Measurements from ENCODE around the gene CCDC122. TPM values are rescaled to one million over a fixed set of nuclear protein-coding genes. Genes with fewer than 3 reads are reported as not detected.

CCDC122 gene
- total and polyA plus RNA-seq, 2 donors (not counting 3 experiments of a cell fraction or from before 2014, with no cell fraction given) = 0.57 to 7.5 TPM

GRCh38 chr13:43805071-43805468 lies 74.5 kb downstream of the CCDC122 start:
- H3K36me3 ChIP-seq (ENCODE audit: control insufficient read depth in 2 of 2, extremely low read depth in 1 of 2, insufficient read depth in 2 of 2, low read length in 2 of 2) = no peaks in the 10 kb centered on the region
- FAIRE-seq = no peak
- ChIA-PET POLR2A (no interaction called here), CTCF (interaction anchor here (0.6 to 4.7 kb wide), 60 partner anchors 9 to 1471 kb away, joined by 3 to 168 read pairs (median 4); partner anchors contain the start of genes CCDC122, ENOX1 and LACC1)
- intact Hi-C loops (cut with micrococcal nuclease) = loop anchor here (5.0 kb wide), 2 partner anchors 42 to 67 kb away; no protein-coding TSS in a partner anchor
- H3K27me3 ChIP-seq (ENCODE audit: control insufficient read depth in 2 of 2, insufficient read depth in 2 of 2, low read length in 2 of 2) = no peaks in the 10 kb centered on the region
- H3K9me1 ChIP-seq (replicated peaks; ENCODE audit: control insufficient read depth, extremely low read depth, insufficient read depth, low read length) = no peaks in the 10 kb centered on the region
- H4K20me1 ChIP-seq (replicated peaks; ENCODE audit: control insufficient read depth, extremely low read depth, insufficient read depth, low read length) = no peaks in the 10 kb centered on the region
- peak overlapping the region; percentile 5 for H3K27ac ChIP-seq (ENCODE audit: insufficient read depth, low read depth, low read length)
- peak overlapping the region; percentile 75 for H2AFZ ChIP-seq (ENCODE audit: low read depth, low read length)
- BruUV-seq (replicated peaks) = no TSS peak
- peak overlapping the region; percentile 61 for H3K4me2 ChIP-seq (ENCODE audit: insufficient read depth, low read length)
- H3K9ac ChIP-seq (replicated peaks; ENCODE audit: extremely low read depth, insufficient read depth, low read length) = no peak overlapping the region
- TF ChIP-seq, protein P1, sequence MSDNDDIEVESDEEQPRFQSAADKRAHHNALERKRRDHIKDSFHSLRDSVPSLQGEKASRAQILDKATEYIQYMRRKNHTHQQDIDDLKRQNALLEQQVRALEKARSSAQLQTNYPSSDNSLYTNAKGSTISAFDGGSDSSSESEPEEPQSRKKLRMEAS (IDR thresholded peaks at IDR 0.05; ENCODE audit: insufficient read depth, insufficient read length) = no peak
- TF ChIP-seq, protein P2, sequence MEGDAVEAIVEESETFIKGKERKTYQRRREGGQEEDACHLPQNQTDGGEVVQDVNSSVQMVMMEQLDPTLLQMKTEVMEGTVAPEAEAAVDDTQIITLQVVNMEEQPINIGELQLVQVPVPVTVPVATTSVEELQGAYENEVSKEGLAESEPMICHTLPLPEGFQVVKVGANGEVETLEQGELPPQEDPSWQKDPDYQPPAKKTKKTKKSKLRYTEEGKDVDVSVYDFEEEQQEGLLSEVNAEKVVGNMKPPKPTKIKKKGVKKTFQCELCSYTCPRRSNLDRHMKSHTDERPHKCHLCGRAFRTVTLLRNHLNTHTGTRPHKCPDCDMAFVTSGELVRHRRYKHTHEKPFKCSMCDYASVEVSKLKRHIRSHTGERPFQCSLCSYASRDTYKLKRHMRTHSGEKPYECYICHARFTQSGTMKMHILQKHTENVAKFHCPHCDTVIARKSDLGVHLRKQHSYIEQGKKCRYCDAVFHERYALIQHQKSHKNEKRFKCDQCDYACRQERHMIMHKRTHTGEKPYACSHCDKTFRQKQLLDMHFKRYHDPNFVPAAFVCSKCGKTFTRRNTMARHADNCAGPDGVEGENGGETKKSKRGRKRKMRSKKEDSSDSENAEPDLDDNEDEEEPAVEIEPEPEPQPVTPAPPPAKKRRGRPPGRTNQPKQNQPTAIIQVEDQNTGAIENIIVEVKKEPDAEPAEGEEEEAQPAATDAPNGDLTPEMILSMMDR (IDR thresholded peaks at IDR 0.05; ENCODE audit: extremely low read depth in 1 of 2, insufficient read depth in 1 of 2, low read depth in 1 of 2, low read length in 2 of 2) = no peak
- peak; percentile 80 for TF ChIP-seq FOS (IDR thresholded peaks at IDR 0.05; ENCODE audit: borderline replicate concordance, insufficient read depth, low read length)
- no peaks in the 10 kb centered on the region for H3K79me2 ChIP-seq (ENCODE audit: control insufficient read depth, insufficient read depth, low read length)
- H3K4me1 ChIP-seq (ENCODE audit: control insufficient read depth, extremely low read depth, insufficient read depth, low read length) = peaks cover 7% of the 10 kb centered on the region
- dilution Hi-C loops (cut with MboI; ENCODE audit: extremely low pct_ligation_motif_present, low sequenced_read_pairs) = no loop called here
- peak overlapping the region in 1 of 3 experiments; percentile 60 for H3K4me3 ChIP-seq (replicated peaks in 1 of 3; ENCODE audit: insufficient read depth in 1 of 3, low read depth in 1 of 3, low read length in 3 of 3)
- no peaks in the 10 kb centered on the region for H3K9me3 ChIP-seq (replicated peaks; ENCODE audit: control insufficient read depth, insufficient read depth, low read length)
- DNase-seq (ENCODE audit: low read depth, low spot score) = peak; percentile 21

DNA sequence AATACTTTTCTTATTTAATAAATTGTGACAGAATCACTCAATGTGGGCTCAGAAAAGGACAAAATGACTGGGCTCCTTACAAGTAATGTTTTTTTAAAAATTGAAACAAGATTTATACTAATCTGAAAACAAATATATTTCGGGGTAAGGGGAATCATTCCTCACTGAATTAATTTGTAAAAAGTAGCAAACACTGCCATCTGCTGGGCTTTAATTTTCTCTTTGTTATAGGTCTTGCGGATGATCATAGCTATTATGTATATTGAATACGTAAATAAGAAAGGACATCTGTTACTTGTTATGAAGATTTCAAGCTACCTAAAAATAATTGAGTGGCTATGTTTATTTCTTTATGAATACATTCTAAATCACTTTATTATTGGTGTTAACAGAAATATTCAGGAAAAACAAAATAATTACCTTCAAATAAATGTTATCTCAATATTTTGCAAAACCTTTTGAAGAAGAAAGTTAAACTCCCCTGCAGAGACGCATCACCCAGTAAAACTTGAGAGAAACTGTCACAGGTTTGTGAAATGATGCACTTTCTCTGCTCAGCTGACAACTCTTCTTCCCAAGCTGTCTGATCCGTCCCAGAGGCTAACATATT lies 75.0 kb downstream of the CCDC122 start:
- H3K4me1 ChIP-seq (ENCODE audit: control insufficient read depth, extremely low read depth, insufficient read depth, low read length) = peaks cover 7% of the 10 kb centered on the region
- peak overlapping the region; percentile 5 for H3K27ac ChIP-seq (ENCODE audit: insufficient read depth, low read depth, low read length)
- peak; percentile 83 for DNase-seq (ENCODE audit: low read depth, low spot score)
- peak overlapping the region in 1 of 3 experiments; percentile 60 for H3K4me3 ChIP-seq (replicated peaks in 1 of 3; ENCODE audit: insufficient read depth in 1 of 3, low read depth in 1 of 3, low read length in 3 of 3)
- no TSS peak for BruUV-seq (replicated peaks)
- intact Hi-C loops (cut with micrococcal nuclease) = loop anchor here (1.0 to 5.0 kb wide), 7 partner anchors 43 to 1209 kb away; no protein-coding TSS in a partner anchor
- H3K9me3 ChIP-seq (replicated peaks; ENCODE audit: control insufficient read depth, insufficient read depth, low read length) = no peaks in the 10 kb centered on the region
- no peak for FAIRE-seq
- TF ChIP-seq, protein P2 (IDR thresholded peaks at IDR 0.05; ENCODE audit: extremely low read depth in 1 of 2, insufficient read depth in 1 of 2, low read depth in 1 of 2, low read length in 2 of 2) = peak; percentile 6 to 19
- no peak for TF ChIP-seq POLR2A (IDR thresholded peaks at IDR 0.05; ENCODE audit: low read depth, low read length)
- H3K36me3 ChIP-seq (ENCODE audit: control insufficient read depth in 2 of 2, extremely low read depth in 1 of 2, insufficient read depth in 2 of 2, low read length in 2 of 2) = no peaks in the 10 kb centered on the region
- H4K20me1 ChIP-seq (replicated peaks; ENCODE audit: control insufficient read depth, extremely low read depth, insufficient read depth, low read length) = no peaks in the 10 kb centered on the region
- ChIA-PET CTCF (interaction anchor here (0.6 to 4.7 kb wide), 62 partner anchors 8 to 1471 kb away, joined by 3 to 168 read pairs (median 4); partner anchors contain the start of genes CCDC122, ENOX1 and LACC1), POLR2A (no interaction called here)
- dilution Hi-C loops (cut with MboI; ENCODE audit: extremely low pct_ligation_motif_present, low sequenced_read_pairs) = no loop called here
- H3K27me3 ChIP-seq (ENCODE audit: control insufficient read depth in 2 of 2, insufficient read depth in 2 of 2, low read length in 2 of 2) = no peaks in the 10 kb centered on the region
- peak overlapping the region; percentile 61 for H3K4me2 ChIP-seq (ENCODE audit: insufficient read depth, low read length)
- H3K79me2 ChIP-seq (ENCODE audit: control insufficient read depth, insufficient read depth, low read length) = no peaks in the 10 kb centered on the region
- H3K9ac ChIP-seq (replicated peaks; ENCODE audit: extremely low read depth, insufficient read depth, low read length) = no peak overlapping the region
- H3K9me1 ChIP-seq (replicated peaks; ENCODE audit: control insufficient read depth, extremely low read depth, insufficient read depth, low read length) = no peaks in the 10 kb centered on the region
- H2AFZ ChIP-seq (ENCODE audit: low read depth, low read length) = peak overlapping the region; percentile 75

All from endothelial cell of umbilical vein (primary cell).